ENCODE measurements around the gene FAIM2.

Gene FAIM2

DNA sequence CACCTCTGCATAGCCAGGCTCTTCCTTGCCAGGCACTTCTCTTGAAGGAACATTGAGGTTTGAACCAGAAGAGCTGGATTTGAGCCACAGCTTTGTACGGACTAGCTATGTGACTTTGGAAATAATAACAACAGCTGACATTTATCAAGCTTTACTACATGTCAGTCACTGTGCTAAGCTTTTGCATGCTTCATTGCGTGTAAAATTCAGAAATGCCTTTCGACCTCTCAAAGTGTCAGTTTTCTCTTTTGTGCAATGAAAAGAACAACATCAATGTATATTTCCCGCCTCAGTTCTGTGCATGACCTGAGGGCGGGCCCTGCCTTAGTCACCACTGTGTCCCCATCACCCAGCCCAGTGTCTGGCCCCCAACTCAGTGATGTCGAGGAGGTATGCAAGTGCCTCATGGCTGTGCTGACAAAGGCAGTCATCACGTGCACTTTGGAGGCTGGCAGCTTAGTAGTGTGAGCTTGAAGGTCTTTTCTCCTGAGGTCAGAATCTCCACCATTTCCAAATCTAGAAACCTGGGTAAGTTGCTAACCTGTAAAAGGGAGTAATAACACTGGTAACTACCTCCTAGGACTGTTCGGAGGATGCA is 28.9 kb upstream of the FAIM2 start:
- H3K4me3 ChIP-seq (ENCODE audit: low read depth, low read length): no peak overlapping the region
- DNase-seq (ENCODE audit: low read depth, low spot score): no peak
- TF ChIP-seq, protein P1, sequence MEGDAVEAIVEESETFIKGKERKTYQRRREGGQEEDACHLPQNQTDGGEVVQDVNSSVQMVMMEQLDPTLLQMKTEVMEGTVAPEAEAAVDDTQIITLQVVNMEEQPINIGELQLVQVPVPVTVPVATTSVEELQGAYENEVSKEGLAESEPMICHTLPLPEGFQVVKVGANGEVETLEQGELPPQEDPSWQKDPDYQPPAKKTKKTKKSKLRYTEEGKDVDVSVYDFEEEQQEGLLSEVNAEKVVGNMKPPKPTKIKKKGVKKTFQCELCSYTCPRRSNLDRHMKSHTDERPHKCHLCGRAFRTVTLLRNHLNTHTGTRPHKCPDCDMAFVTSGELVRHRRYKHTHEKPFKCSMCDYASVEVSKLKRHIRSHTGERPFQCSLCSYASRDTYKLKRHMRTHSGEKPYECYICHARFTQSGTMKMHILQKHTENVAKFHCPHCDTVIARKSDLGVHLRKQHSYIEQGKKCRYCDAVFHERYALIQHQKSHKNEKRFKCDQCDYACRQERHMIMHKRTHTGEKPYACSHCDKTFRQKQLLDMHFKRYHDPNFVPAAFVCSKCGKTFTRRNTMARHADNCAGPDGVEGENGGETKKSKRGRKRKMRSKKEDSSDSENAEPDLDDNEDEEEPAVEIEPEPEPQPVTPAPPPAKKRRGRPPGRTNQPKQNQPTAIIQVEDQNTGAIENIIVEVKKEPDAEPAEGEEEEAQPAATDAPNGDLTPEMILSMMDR (IDR thresholded peaks at IDR 0.05; ENCODE audit: low read depth, low read length): no peak
- in situ Hi-C loops (cut with HindIII; ENCODE audit: low sequenced_read_pairs): no loop called here

DNA sequence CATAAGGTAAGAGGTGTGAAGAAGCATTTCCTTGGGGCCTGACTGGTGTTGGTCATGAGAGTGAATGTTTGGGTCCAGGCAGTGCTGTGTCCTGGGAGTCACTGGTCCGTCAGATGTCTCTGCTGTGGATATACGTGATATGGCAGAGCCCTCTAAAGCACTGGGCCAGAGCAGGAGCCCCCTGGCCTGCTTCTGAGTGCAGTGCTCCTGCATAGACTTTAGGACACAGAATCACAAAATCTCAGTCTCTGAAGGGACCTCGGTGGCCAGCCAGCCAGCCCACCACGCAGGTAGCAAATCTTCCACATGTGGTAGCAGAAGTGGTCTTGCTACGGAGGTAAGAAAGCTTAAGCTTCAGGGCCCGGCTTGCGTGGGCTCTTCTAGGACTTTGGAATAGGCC is 28.3 kb upstream of the FAIM2 start:
- no peak overlapping the region for H3K4me3 ChIP-seq (ENCODE audit: low read depth, low read length)
- in situ Hi-C loops (cut with HindIII; ENCODE audit: low sequenced_read_pairs): no loop called here
- TF ChIP-seq, protein P1 (IDR thresholded peaks at IDR 0.05; ENCODE audit: low read depth, low read length): no peak
- DNase-seq (ENCODE audit: low read depth, low spot score): no peak

DNA sequence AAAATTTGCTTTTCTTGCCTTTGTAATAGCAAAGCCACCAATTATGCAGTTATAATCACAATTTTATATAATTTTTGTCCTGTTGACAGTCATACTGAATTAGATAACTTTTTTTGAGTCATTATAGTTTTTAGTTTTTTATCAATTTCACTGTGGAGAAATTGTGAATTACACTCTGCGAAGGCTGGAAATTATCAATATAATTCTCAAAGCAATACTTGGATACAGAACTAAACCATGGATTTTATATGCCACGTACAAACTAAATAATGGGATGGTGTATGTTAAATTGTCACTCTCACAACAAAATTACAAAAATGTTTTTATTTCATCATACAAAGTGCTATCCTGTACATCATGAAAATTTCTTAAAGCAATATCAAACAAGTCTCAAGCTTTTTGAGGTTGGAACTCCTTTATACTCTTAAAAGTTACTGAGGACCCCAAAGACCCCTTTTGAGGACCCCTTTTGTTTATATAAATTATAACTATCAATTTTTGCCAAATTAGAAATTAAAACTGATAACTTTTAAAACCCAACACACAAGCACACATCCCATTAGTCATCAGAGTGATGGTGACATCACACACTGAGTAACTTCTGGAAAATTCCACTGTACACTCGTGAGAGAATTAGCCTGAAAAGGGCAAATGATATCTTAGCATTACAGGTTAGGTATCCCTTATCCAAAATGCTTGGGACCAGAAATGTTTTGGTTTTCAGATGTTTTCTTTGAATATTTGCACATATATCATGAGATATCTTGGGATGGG is 27.0 kb upstream of the FAIM2 start:
- no peak overlapping the region for H3K4me3 ChIP-seq (ENCODE audit: low read depth, low read length)
- TF ChIP-seq, protein P1 (IDR thresholded peaks at IDR 0.05; ENCODE audit: low read depth, low read length): no peak
- peak; percentile 54 for DNase-seq (ENCODE audit: low read depth, low spot score)
- in situ Hi-C loops (cut with HindIII; ENCODE audit: low sequenced_read_pairs): no loop called here

DNA sequence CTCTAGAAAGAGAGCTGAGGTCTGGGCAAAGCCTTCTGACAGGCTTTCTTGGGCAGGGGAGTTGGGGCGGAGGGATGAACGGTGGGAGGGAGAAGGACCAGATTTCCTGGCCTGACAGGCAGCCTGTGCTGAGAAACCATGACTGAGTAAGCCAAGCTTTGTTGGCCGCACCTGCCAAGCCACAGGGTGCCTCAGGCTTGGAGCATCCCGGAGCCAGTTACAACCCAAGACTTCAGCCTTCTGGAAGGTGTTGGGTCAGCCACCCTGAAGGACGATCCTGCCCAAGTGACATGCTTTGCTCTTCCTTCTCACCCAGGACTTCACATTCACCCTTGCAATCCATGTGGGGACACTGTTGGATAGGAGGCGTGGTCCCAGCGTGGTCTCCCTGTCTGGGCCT is 25.9 kb upstream of the FAIM2 start:
- in situ Hi-C loops (cut with HindIII; ENCODE audit: low sequenced_read_pairs): no loop called here
- H3K4me3 ChIP-seq (ENCODE audit: low read depth, low read length): no peak overlapping the region
- no peak for DNase-seq (ENCODE audit: low read depth, low spot score)
- TF ChIP-seq, protein P1 (IDR thresholded peaks at IDR 0.05; ENCODE audit: low read depth, low read length): no peak

DNA sequence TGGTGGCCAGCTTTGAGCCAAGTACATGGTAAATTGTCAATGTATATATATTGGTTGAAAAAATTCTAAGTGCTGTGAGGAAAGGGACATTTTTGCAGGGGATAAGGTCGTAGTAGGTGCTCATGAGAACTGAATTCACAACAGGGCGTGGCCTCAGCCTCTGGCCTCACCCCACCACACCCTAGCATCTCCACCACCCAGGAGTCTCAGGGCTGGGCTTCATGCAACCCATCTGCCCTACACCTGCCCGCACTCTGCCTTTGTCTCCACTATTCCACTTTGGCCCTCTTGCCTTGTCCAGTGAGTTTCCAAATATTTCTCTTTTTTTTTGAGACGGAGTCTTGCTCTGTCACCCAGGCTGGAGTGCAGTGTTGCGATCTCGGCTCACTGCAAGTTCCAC is 24.8 kb upstream of the FAIM2 start:
- TF ChIP-seq, protein P1 (IDR thresholded peaks at IDR 0.05; ENCODE audit: low read depth, low read length): no peak
- in situ Hi-C loops (cut with HindIII; ENCODE audit: low sequenced_read_pairs): no loop called here
- no peak overlapping the region for H3K4me3 ChIP-seq (ENCODE audit: low read depth, low read length)
- DNase-seq (ENCODE audit: low read depth, low spot score): no peak

DNA sequence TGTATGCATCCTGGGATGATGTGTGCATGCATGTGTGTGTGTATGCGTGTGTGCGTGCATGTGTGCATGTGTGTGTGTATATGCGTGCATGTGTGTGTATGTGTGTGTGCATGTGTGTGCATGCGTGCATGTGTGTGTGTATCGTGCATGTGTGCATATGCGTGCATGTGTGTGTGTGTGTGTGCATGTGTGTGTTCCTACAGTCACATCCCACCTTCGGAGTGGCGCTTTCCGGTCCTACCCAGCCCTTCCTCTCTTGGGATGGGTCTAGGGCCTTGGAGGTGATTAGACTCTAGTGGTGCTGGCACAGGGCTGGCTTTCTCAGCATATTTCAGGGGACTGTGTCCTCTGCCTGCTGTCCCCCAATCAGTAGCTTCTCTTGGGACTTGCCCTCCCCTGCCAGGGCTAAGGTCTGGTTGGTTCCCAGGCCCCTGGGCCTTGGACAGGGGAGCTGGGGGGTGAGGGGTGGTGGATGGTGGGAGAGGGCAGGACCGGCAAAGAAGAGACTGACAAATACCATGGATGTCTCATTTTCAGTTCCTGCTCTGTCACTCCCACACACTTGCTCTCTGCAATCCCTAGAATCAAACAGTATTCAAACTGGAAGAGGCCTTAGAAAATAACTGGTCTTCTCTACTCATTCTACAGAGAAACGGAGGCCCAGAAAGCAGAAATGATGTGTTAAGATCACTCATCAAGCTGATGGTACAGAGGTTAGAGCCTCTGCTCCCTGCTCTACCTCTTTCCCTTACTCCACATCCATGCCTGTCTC is 21.9 kb upstream of the FAIM2 start:
- TF ChIP-seq, protein P1 (IDR thresholded peaks at IDR 0.05; ENCODE audit: low read depth, low read length): no peak
- DNase-seq (ENCODE audit: low read depth, low spot score): no peak
- in situ Hi-C loops (cut with HindIII; ENCODE audit: low sequenced_read_pairs): no loop called here

More for the DNA sequence above, 21.9 kb upstream of the FAIM2 start:
- H3K4me3 ChIP-seq (ENCODE audit: low read depth, low read length): no peak overlapping the region

Data from astrocyte of the spinal cord (primary cell).